Body of pancreas (tissue), 4 donors: ENCODE measurements around the gene S100A11. TPM values are rescaled to one million over a fixed set of nuclear protein-coding genes. Genes with fewer than 3 reads are reported as not detected.

ENCODE experiments used
- ATAC-seq: fragments of 150-250 bp; one replicate; pipeline ENCODE4 v1.9.1; 2016
- DNase-seq, 4 donors: peaks; one replicate each; pipeline ENCODE4 v3.0.0-alpha.2; 2019
- H3K27ac ChIP-seq, 4 donors: fragments of 200-600 bp; sonication (generic); 1 replicate in 3 of 4; 2 replicates in 1 of 4; pipeline versions ENCODE4 v1.5.1 to v1.6.1; 2016 to 2019; ENCODE audit warnings: mild to moderate bottlenecking in 1 of 4, mixed read lengths in 1 of 4, moderate library complexity in 1 of 4
- H3K27me3 ChIP-seq, 2 donors: fragments of 200-600 bp; sonication (generic); one replicate each; pipeline ENCODE4 v1.6.0; 2016; ENCODE audit warnings: mild to moderate bottlenecking in 1 of 2
- H3K36me3 ChIP-seq, 2 donors: fragments of 200-600 bp; sonication (generic); replicated peaks in 1 of 2; 2 replicates each; pipeline ENCODE4 v1.5.1; 2016; ENCODE audit warnings: low read depth in 2 of 2; ENCODE audit not compliant: insufficient read depth in 1 of 2
- H3K4me1 ChIP-seq: fragments of 200-600 bp; sonication (generic); one replicate; pipeline ENCODE4 v1.6.0; 2016
- H3K4me3 ChIP-seq, 2 donors: fragments of 200-600 bp; sonication (generic); 1 replicate in 1 of 2; 2 replicates in 1 of 2; pipeline ENCODE4 v1.5.1; 2016 to 2019
- H3K9me3 ChIP-seq, 3 donors: fragments of 200-600 bp; sonication (generic); 1 replicate in 2 of 3; 2 replicates in 1 of 3; pipeline ENCODE4 v1.5.1; 2016
- POLR2A ChIP-seq, 3 donors: fragments of 450-650 bp; IDR thresholded peaks; one replicate each; pipeline ENCODE4 v1.6.1; 2016; ENCODE audit warnings: antibody characterized with exemption in 3 of 3, mild to moderate bottlenecking in 2 of 3
- WGBS, 2 donors: methylation state at CpG; one replicate each; pipeline ENCODE4 v1.1.5; 2017; 5-methylcytosine and 5-hydroxymethylcytosine counted together
- intact Hi-C: fragments of 100-400 bp; cut with DNase I; formaldehyde crosslinking; loops from one replicate; pipeline ENCODE4 v1.15.1; 2023
- total RNA-seq, 2 donors: library from RNA; depleted of rRNA; stranded (reverse); fragments of >200 nt; gene quantifications; one replicate each; pipeline ENCODE4 v1.1.0, GENCODE V29; 2016
- TF ChIP-seq, protein P1 (sequence below), 7 experiments: fragments of 450-650 bp in 4 of 7; fragments of 200-600 bp in 3 of 7; sonication (generic) in 3 of 7; IDR thresholded peaks; one replicate each; pipeline ENCODE4 v1.5.1; 2016 to 2019; ENCODE audit warnings: antibody characterized with exemption in 7 of 7

The S100A11 gene
- total RNA-seq, 2 donors from 2014 or later: 76.1 to 101 TPM

GRCh38 chr1:152034654-152035538, 1.9 kb downstream of the S100A11 start:
- H3K4me1 ChIP-seq: peaks cover 28% of the 10 kb centered on the region
- no peaks in the 10 kb centered on the region for H3K9me3 ChIP-seq
- TF ChIP-seq, protein P1, sequence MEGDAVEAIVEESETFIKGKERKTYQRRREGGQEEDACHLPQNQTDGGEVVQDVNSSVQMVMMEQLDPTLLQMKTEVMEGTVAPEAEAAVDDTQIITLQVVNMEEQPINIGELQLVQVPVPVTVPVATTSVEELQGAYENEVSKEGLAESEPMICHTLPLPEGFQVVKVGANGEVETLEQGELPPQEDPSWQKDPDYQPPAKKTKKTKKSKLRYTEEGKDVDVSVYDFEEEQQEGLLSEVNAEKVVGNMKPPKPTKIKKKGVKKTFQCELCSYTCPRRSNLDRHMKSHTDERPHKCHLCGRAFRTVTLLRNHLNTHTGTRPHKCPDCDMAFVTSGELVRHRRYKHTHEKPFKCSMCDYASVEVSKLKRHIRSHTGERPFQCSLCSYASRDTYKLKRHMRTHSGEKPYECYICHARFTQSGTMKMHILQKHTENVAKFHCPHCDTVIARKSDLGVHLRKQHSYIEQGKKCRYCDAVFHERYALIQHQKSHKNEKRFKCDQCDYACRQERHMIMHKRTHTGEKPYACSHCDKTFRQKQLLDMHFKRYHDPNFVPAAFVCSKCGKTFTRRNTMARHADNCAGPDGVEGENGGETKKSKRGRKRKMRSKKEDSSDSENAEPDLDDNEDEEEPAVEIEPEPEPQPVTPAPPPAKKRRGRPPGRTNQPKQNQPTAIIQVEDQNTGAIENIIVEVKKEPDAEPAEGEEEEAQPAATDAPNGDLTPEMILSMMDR (IDR thresholded peaks at IDR 0.05): peak in 6 of 7 experiments; percentile 20 to 58 (median 53)
- no peak for TF ChIP-seq POLR2A (IDR thresholded peaks at IDR 0.05)
- H3K36me3 ChIP-seq: peaks cover 9 to 14% of the 10 kb centered on the region in 2 donors
- H3K27me3 ChIP-seq: no peaks in the 10 kb centered on the region
- DNase-seq: peak in 3 of 4 donors; percentile 42 to 57 (median 44)
- ATAC-seq: peak; percentile 38
- intact Hi-C loops: no loop called here
- WGBS, 2 donors: 17 to 25% methylated on average over 8 of the region's 8 CpGs
- H3K4me3 ChIP-seq: peak overlapping the region in 1 of 2 donors; percentile 47
- H3K27ac ChIP-seq: peak overlapping the region; percentile 9 to 94 (median 72)

DNA sequence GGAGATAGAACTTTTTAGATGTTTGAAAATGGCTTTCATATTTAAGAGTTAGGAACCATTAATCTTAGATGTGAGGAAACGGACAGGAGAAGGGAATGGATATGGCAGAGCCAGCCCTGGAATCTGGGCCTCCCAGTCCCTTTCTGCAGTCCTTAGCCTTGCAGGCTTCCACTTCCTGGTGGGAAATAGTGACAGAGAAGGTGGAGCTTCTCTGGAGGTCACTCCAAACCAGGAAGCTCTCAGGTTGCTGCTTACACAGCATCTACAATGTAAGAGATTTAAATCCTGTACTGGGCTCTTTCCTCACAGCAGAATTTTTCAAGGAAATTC, 2.5 kb downstream of the S100A11 start:
- Histone ChIP-seq H3K4me3 (no peak overlapping the region), H3K36me3 (peaks cover 9 to 14% of the 10 kb centered on the region in 2 donors)
- WGBS, 2 donors: 50 to 55% methylated on average over 1 of the region's 1 CpG

DNA sequence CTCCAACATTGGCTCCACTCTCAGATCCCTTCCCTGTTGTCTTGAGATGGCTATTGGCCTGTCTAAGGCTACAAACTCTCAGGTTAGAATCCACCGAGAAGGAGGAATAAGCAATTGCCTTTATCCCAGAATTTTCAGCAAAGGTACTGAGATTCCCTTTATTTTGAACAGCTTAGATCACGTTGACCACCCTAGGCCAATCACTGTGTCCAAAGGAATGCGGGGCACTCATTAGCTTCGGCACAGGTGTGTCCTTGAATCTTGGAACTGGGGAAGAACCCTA, 6.9 kb downstream of the S100A11 start:
- Histone ChIP-seq H3K36me3 (peaks cover 9 to 14% of the 10 kb centered on the region in 2 donors), H3K4me1 (peaks cover 10% of the 10 kb centered on the region)

More for the DNA sequence above, 2.5 kb downstream of the S100A11 start:
- ATAC-seq (peak; percentile 39), DNase-seq (peak in 3 of 4 donors; percentile 30 to 65 (median 45))
- intact Hi-C loops: no loop called here
- H3K27me3 ChIP-seq: no peaks in the 10 kb centered on the region
- H3K9me3 ChIP-seq: no peaks in the 10 kb centered on the region
- H3K4me1 ChIP-seq: peaks cover 28% of the 10 kb centered on the region
- peak overlapping the region; percentile 9 to 94 (median 72) for H3K27ac ChIP-seq
- no peak for TF ChIP-seq POLR2A (IDR thresholded peaks at IDR 0.05)
- TF ChIP-seq, protein P1 (IDR thresholded peaks at IDR 0.05): no peak

DNA sequence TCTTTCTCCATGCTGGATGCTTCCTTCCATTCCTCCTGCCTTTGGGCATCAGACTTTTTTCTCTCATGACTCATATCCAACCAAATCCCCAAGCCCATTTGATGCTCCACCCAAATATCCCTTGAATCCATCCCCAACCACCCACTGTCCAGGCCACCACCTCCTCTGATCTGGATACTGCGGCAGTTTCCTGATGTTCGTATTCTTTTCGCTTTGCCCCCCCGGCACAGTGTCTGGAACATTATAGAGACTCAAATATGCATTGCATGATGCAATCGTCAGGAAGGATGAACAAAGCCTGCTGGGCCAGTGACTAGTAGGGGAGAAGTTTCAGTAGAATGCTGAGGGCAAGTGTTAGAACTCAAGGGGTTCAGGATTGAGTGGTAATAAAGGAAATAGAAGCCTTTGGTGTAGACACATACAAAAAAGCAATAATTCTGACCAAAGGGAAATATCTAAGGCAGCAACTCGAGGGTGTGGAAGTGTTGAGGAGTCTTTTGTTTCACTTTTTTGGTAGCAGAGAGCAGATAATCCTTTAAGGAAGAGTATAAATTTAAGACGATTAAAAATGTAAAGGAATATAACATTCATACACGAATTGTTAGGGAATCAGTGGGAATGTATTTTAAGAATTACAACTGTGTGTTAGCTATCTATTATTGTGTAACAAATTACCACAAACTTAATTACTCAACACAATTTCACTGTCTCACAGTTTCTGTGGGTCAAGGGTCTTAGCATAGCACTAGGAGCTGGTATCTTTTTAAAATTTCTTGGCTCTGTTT, 7.5 kb downstream of the S100A11 start:
- no peak overlapping the region for H3K27ac ChIP-seq
- no peaks in the 10 kb centered on the region for H3K27me3 ChIP-seq
- H3K9me3 ChIP-seq: no peaks in the 10 kb centered on the region
- H3K36me3 ChIP-seq: peaks cover 9 to 14% of the 10 kb centered on the region in 2 donors
- no peak for DNase-seq
- H3K4me1 ChIP-seq: peaks cover 5% of the 10 kb centered on the region
- 76 to 86% methylated on average over 8 of the region's 8 CpGs for WGBS, 2 donors
- intact Hi-C loops: no loop called here
- ATAC-seq: no peak
- TF ChIP-seq, protein P1 (IDR thresholded peaks at IDR 0.05): no peak
- TF ChIP-seq POLR2A (IDR thresholded peaks at IDR 0.05): no peak
- no peak overlapping the region for H3K4me3 ChIP-seq

More for the DNA sequence above, 6.9 kb downstream of the S100A11 start:
- Histone ChIP-seq H3K27me3 (no peaks in the 10 kb centered on the region), H3K27ac (no peak overlapping the region), H3K4me3 (no peak overlapping the region), H3K9me3 (no peaks in the 10 kb centered on the region)
- ATAC-seq: no peak
- intact Hi-C loops: no loop called here
- DNase-seq: no peak
- 84 to 86% methylated on average over 4 of the region's 4 CpGs for WGBS, 2 donors
- no peak for TF ChIP-seq POLR2A (IDR thresholded peaks at IDR 0.05)
- TF ChIP-seq, protein P1 (IDR thresholded peaks at IDR 0.05): no peak
